Endothelial cell of umbilical vein (primary cell): Measurements from ENCODE around the gene UBE2L3. TPM values are rescaled to one million over a fixed set of nuclear protein-coding genes. Genes with fewer than 3 reads are reported as not detected.

Source experiments
- BruUV-seq: library from RNA; stranded (reverse); fragments of 400-500 nt; replicated peaks from 2 replicates; lab custom pipeline; 2021; lab: Mats Ljungman, UMichigan
- CTCF ChIA-PET: fragments of 300-600, 350-600 bp; sonication (Branson Sonifier 250); formaldehyde crosslinking; loops from one replicate; lab custom pipeline; 2021; ENCODE audit warnings: antibody characterized with exemption, inconsistent platforms; lab: Charles Lee
- POLR2A ChIA-PET: fragments of 300-600, 350-600 bp; sonication (Branson Sonifier 250); formaldehyde crosslinking; loops from one replicate; lab custom pipeline; 2021; ENCODE audit warnings: antibody characterized with exemption, inconsistent platforms; lab: Charles Lee
- DNase-seq: peaks from one replicate; pipeline ENCODE4 v3.0.0-alpha.2; 2011; ENCODE audit warnings: low read depth, low spot score
- FAIRE-seq: peaks from 2 replicates; lab custom pipeline; 2011; peaks lifted over from hg19 to GRCh38; lab: Jason Lieb, UNC
- H2AFZ ChIP-seq: 2 replicates; pipeline ENCODE4 v1.6.0; 2012; ENCODE audit warnings: low read depth, low read length, control low read depth, inconsistent platforms
- H3K27ac ChIP-seq: 2 replicates; pipeline ENCODE4 v1.5.1; 2011; ENCODE audit warnings: low read depth, mild to moderate bottlenecking, control low read depth, low read length, moderate library complexity; ENCODE audit not compliant: insufficient read depth
- H3K27me3 ChIP-seq, 2 experiments: 2 replicates each; pipeline versions ENCODE4 v1.6.0 to v1.6.1; 2011; ENCODE audit warnings: low read length in 2 of 2, mixed read lengths in 1 of 2; ENCODE audit not compliant: control insufficient read depth in 2 of 2, insufficient read depth in 2 of 2
- H3K36me3 ChIP-seq, 2 experiments: 2 replicates in 1 of 2; 3 replicates in 1 of 2; pipeline ENCODE4 v1.5.1; 2011; ENCODE audit warnings: low read length in 2 of 2, mild to moderate bottlenecking in 1 of 2, moderate library complexity in 1 of 2; ENCODE audit not compliant: control insufficient read depth in 2 of 2, insufficient read depth in 2 of 2; ENCODE audit errors: extremely low read depth in 1 of 2
- H3K4me1 ChIP-seq: 3 replicates; pipeline ENCODE4 v1.5.1; 2011; ENCODE audit warnings: mild to moderate bottlenecking, low read length; ENCODE audit not compliant: control insufficient read depth, insufficient read depth; ENCODE audit errors: extremely low read depth
- H3K4me2 ChIP-seq: 2 replicates; pipeline ENCODE4 v1.6.1; 2011; ENCODE audit warnings: low read length, control low read depth, mixed read lengths; ENCODE audit not compliant: insufficient read depth
- H3K4me3 ChIP-seq, 3 experiments: fragments of 200-600 bp in 1 of 3; sonication (generic), shearing (Covaris generic) in 1 of 3; replicated peaks in 1 of 3; 2 replicates each; pipeline ENCODE4 v1.5.1; 2011 to 2016; ENCODE audit warnings: control low read depth in 3 of 3, low read length in 3 of 3, mild to moderate bottlenecking in 2 of 3, inconsistent platforms in 1 of 3, low read depth in 1 of 3, moderate library complexity in 1 of 3; ENCODE audit not compliant: insufficient read depth in 1 of 3
- H3K79me2 ChIP-seq: 2 replicates; pipeline ENCODE4 v1.6.0; 2012; ENCODE audit warnings: low read length, inconsistent platforms; ENCODE audit not compliant: control insufficient read depth, insufficient read depth
- H3K9ac ChIP-seq: replicated peaks from 2 replicates; pipeline ENCODE3; 2011; ENCODE audit warnings: low read length, control low read depth; ENCODE audit not compliant: insufficient read depth; ENCODE audit errors: extremely low read depth
- H3K9me1 ChIP-seq: replicated peaks from 3 replicates; pipeline ENCODE4 v1.6.0; 2011; ENCODE audit warnings: mild to moderate bottlenecking, low read length; ENCODE audit not compliant: control insufficient read depth, insufficient read depth; ENCODE audit errors: extremely low read depth
- H3K9me3 ChIP-seq: replicated peaks from 2 replicates; pipeline ENCODE4 v1.5.1; 2012; ENCODE audit warnings: low read length, inconsistent platforms; ENCODE audit not compliant: control insufficient read depth, insufficient read depth
- H4K20me1 ChIP-seq: replicated peaks from 2 replicates; pipeline ENCODE3; 2011; ENCODE audit warnings: mild to moderate bottlenecking, low read length; ENCODE audit not compliant: control insufficient read depth, insufficient read depth; ENCODE audit errors: extremely low read depth
- EZH2 ChIP-seq: IDR thresholded peaks from 2 replicates; pipeline ENCODE4 v1.6.1; 2012; ENCODE audit warnings: borderline replicate concordance, low read depth, mild to moderate bottlenecking, moderate library complexity, low read length, inconsistent platforms; ENCODE audit not compliant: severe bottlenecking
- FOS ChIP-seq: IDR thresholded peaks from 2 replicates; pipeline ENCODE4 v1.6.1; 2011; ENCODE audit warnings: mild to moderate bottlenecking, low read length, moderate library complexity, borderline replicate concordance; ENCODE audit not compliant: insufficient read depth
- GATA2 ChIP-seq: IDR thresholded peaks from 2 replicates; pipeline ENCODE4 v1.7.0; 2011; ENCODE audit warnings: low read depth, mild to moderate bottlenecking, moderate library complexity, mixed read lengths, low read length; ENCODE audit not compliant: insufficient read length, insufficient read depth
- JUN ChIP-seq: IDR thresholded peaks from 2 replicates; pipeline ENCODE4 v1.6.1; 2011; ENCODE audit warnings: borderline replicate concordance, low read depth; ENCODE audit not compliant: insufficient read length, insufficient read depth
- MYC ChIP-seq: IDR thresholded peaks from one replicate; pipeline ENCODE4 v1.6.1; 2011; ENCODE audit warnings: mild to moderate bottlenecking, low read depth, low read length
- POLR2A ChIP-seq: IDR thresholded peaks from 2 replicates; pipeline ENCODE4 v1.6.1; 2012; ENCODE audit warnings: low read depth, mild to moderate bottlenecking, control low read depth, low read length
- POLR2AphosphoS5 ChIP-seq: IDR thresholded peaks from 2 replicates; pipeline ENCODE4 v1.6.1; 2012; ENCODE audit warnings: low read depth, mild to moderate bottlenecking, control low read depth, low read length, moderate library complexity; ENCODE audit not compliant: insufficient read depth
- dilution Hi-C: fragments of 300-500 bp; cut with MboI; formaldehyde crosslinking; loops from one replicate; pipeline ENCODE4 v1.15.0; 2019; ENCODE audit warnings: low sequenced_read_pairs; ENCODE audit not compliant: extremely low pct_ligation_motif_present
- intact Hi-C: fragments of 100-400 bp; cut with micrococcal nuclease; formaldehyde crosslinking; loops from one replicate; pipeline ENCODE4 v1.10.0; 2022
- polyA plus RNA-seq, 4 experiments: library from polyadenylated mRNA; depleted of rRNA in 3 of 4; stranded (reverse) in 3 of 4; unstranded in 1 of 4; fragments of >200 nt; gene quantifications; 2 replicates each; pipeline versions ENCODE4 v1.2.1 to v1.2.3, GENCODE V29; 2011 to 2012; ENCODE audit warnings: missing spikeins in 1 of 4
- total RNA-seq: library from RNA; stranded (reverse); gene quantifications from 2 replicates; pipeline ENCODE4 v1.2.3, GENCODE V29; 2021
- TF ChIP-seq, protein P1 (sequence below): IDR thresholded peaks from 2 replicates; pipeline ENCODE4 v1.6.1; 2011; ENCODE audit not compliant: insufficient read depth, insufficient read length
- TF ChIP-seq, protein P2 (sequence below), 2 donors: IDR thresholded peaks; 1 replicate in 1 of 2; 2 replicates in 1 of 2; pipeline ENCODE4 v1.5.1; 2011; ENCODE audit warnings: low read length in 2 of 2, mild to moderate bottlenecking in 2 of 2, moderate library complexity in 2 of 2, control low read depth in 1 of 2, inconsistent platforms in 1 of 2, low read depth in 1 of 2; ENCODE audit not compliant: insufficient read depth in 1 of 2; ENCODE audit errors: extremely low read depth in 1 of 2

The UBE2L3 gene
- total and polyA plus RNA-seq, 2 donors (not counting 3 experiments of a cell fraction or from before 2014, with no cell fraction given), result 66.0 to 83.5 TPM

DNA sequence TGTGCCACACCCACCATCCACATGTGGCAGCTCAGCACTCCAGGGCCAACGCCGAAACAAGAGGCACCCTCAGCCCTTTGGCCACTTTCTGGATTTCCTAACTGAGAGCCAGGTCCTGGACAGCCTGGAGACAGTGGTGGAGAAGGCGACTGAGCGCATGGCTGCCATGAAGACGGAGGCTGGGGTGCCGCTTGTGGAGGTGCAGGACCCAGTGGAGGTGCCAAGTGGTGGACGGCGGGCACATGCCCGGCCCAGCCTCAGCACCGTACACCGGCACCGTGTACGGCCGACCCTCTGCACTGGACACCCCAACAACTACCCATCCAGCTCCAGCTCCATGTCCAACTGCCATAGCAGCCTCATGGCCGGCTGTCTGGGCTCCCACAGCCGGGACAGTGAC is 66.6 kb downstream of the UBE2L3 start:
- dilution Hi-C loops (no loop called here), intact Hi-C loops (no loop called here)
- Histone ChIP-seq H3K4me3 (no peak overlapping the region), H3K9me1 (no peaks in the 10 kb centered on the region), H4K20me1 (no peaks in the 10 kb centered on the region), H3K36me3 (no peaks in the 10 kb centered on the region), H3K27ac (no peak overlapping the region), H3K9me3 (no peaks in the 10 kb centered on the region), H3K4me2 (no peak overlapping the region), H2AFZ (no peak overlapping the region), H3K9ac (no peak overlapping the region), H3K79me2 (peaks cover 6% of the 10 kb centered on the region), H3K4me1 (no peaks in the 10 kb centered on the region), H3K27me3 (no peaks in the 10 kb centered on the region)
- TF ChIP-seq GATA2 (no peak), EZH2 (no peak), JUN (no peak), POLR2A (no peak), FOS (no peak), POLR2AphosphoS5 (no peak), MYC (no peak)
- TF ChIP-seq, protein P1, sequence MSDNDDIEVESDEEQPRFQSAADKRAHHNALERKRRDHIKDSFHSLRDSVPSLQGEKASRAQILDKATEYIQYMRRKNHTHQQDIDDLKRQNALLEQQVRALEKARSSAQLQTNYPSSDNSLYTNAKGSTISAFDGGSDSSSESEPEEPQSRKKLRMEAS, result no peak
- TF ChIP-seq, protein P2, sequence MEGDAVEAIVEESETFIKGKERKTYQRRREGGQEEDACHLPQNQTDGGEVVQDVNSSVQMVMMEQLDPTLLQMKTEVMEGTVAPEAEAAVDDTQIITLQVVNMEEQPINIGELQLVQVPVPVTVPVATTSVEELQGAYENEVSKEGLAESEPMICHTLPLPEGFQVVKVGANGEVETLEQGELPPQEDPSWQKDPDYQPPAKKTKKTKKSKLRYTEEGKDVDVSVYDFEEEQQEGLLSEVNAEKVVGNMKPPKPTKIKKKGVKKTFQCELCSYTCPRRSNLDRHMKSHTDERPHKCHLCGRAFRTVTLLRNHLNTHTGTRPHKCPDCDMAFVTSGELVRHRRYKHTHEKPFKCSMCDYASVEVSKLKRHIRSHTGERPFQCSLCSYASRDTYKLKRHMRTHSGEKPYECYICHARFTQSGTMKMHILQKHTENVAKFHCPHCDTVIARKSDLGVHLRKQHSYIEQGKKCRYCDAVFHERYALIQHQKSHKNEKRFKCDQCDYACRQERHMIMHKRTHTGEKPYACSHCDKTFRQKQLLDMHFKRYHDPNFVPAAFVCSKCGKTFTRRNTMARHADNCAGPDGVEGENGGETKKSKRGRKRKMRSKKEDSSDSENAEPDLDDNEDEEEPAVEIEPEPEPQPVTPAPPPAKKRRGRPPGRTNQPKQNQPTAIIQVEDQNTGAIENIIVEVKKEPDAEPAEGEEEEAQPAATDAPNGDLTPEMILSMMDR (IDR thresholded peaks at IDR 0.05; ENCODE audit: extremely low read depth in 1 of 2, insufficient read depth in 1 of 2, low read depth in 1 of 2, low read length in 2 of 2), result no peak
- DNase-seq, result no peak
- CTCF ChIA-PET, result interaction anchor here (1.9 to 2.8 kb wide), 2 partner anchors 8 to 12 kb away, joined by 8 to 11 read pairs; partner anchors contain the start of gene SDF2L1
- POLR2A ChIA-PET, result no interaction called here
- no TSS peak for BruUV-seq
- FAIRE-seq, result no peak
